Mucosa of rectum (tissue), 2 donors: ENCODE data around the gene SPON1.

Experiments
- H3K27ac ChIP-seq, 2 donors: one replicate each; pipeline ENCODE4 v1.7.0; 2013; ENCODE audit warnings: inconsistent platforms in 2 of 2, low read depth in 2 of 2, low read length in 2 of 2
- H3K27me3 ChIP-seq, 2 donors: one replicate each; pipeline ENCODE4 v1.7.0; 2013; ENCODE audit warnings: low read length in 2 of 2; ENCODE audit not compliant: control insufficient read depth in 2 of 2, insufficient read depth in 2 of 2
- H3K36me3 ChIP-seq, 2 donors: one replicate each; pipeline ENCODE4 v1.7.0; 2013; ENCODE audit warnings: low read length in 2 of 2; ENCODE audit not compliant: control insufficient read depth in 2 of 2, insufficient read depth in 2 of 2
- H3K4me1 ChIP-seq, 2 donors: one replicate each; pipeline ENCODE4 v1.7.0; 2013; ENCODE audit warnings: low read length in 2 of 2, mild to moderate bottlenecking in 1 of 2; ENCODE audit not compliant: control insufficient read depth in 2 of 2, insufficient read depth in 2 of 2
- H3K4me3 ChIP-seq, 2 donors: one replicate each; pipeline ENCODE4 v1.7.0; 2013; ENCODE audit warnings: low read length in 2 of 2
- H3K9ac ChIP-seq, 2 donors: one replicate each; pipeline ENCODE4 v1.7.0; 2013; ENCODE audit warnings: low read length in 2 of 2, low read depth in 1 of 2, mild to moderate bottlenecking in 1 of 2
- H3K9me3 ChIP-seq, 2 donors: one replicate each; pipeline ENCODE4 v1.7.0; 2013; ENCODE audit warnings: low read length in 2 of 2; ENCODE audit not compliant: control insufficient read depth in 2 of 2
- donor health status: healthy.
- donor health status: Normal muscosa, but diverticular disease.

Gene SPON1

GRCh38 chr11:13999704-14000103 lies 37.2 kb downstream of the SPON1 start:
- Histone ChIP-seq H3K9ac (no peak overlapping the region), H3K27me3 (no peaks in the 10 kb centered on the region), H3K4me3 (no peak overlapping the region), H3K27ac (no peak overlapping the region), H3K9me3 (no peaks in the 10 kb centered on the region), H3K4me1 (peaks cover 0 to 9% of the 10 kb centered on the region in 2 donors), H3K36me3 (no peaks in the 10 kb centered on the region)

DNA sequence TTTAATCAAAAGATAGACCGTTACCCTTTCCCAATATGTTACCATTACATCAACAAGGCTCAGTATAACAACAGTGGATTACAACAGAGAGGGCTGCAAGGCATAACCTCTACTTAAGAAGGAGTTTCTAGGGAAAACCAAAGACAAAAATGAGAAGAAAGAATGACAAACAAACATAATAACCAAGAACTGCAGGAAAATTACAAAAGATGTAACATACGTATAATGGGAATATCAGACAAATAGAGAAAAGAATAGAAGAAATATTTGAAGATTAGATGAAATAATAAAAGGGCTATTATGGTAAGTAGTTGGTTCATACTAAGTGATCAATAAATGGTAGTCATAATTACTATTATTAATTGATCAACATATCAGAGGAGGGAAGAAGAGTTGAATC lies 39.1 kb downstream of the SPON1 start:
- no peaks in the 10 kb centered on the region for H3K36me3 ChIP-seq
- no peaks in the 10 kb centered on the region for H3K9me3 ChIP-seq
- H3K9ac ChIP-seq, result no peak overlapping the region
- H3K4me1 ChIP-seq, result no peaks in the 10 kb centered on the region
- no peak overlapping the region for H3K4me3 ChIP-seq
- no peak overlapping the region for H3K27ac ChIP-seq
- H3K27me3 ChIP-seq, result no peaks in the 10 kb centered on the region

GRCh38 chr11:14007566-14007965 lies 45.0 kb downstream of the SPON1 start:
- no peak overlapping the region for H3K4me3 ChIP-seq
- no peaks in the 10 kb centered on the region for H3K27me3 ChIP-seq
- H3K36me3 ChIP-seq, result no peaks in the 10 kb centered on the region
- no peaks in the 10 kb centered on the region for H3K9me3 ChIP-seq
- no peak overlapping the region for H3K27ac ChIP-seq
- no peaks in the 10 kb centered on the region for H3K4me1 ChIP-seq
- no peak overlapping the region for H3K9ac ChIP-seq

DNA sequence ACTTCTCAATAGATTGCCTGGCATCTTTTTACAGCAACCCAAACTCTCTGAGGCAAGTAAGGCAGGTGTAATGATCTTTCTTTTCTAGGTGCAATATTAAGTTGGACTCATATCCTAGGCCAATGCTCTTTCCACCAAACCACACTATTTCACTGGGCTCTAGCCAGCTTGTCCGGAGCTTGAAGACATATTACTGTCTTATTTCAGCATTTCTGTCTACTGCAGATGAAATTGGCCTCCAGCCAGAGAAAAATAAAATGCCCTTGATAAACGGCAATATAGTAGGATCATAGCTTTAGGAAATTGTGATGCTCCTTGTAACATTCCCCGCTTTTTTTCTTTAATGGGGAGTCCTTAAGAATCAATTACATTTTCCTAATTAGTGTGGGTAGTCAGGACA lies 48.1 kb downstream of the SPON1 start:
- no peaks in the 10 kb centered on the region for H3K4me1 ChIP-seq
- H3K27ac ChIP-seq, result no peak overlapping the region
- no peaks in the 10 kb centered on the region for H3K27me3 ChIP-seq
- H3K4me3 ChIP-seq, result no peak overlapping the region
- H3K9me3 ChIP-seq, result no peaks in the 10 kb centered on the region
- no peak overlapping the region for H3K9ac ChIP-seq
- no peaks in the 10 kb centered on the region for H3K36me3 ChIP-seq

GRCh38 chr11:14012846-14013245 lies 50.3 kb downstream of the SPON1 start:
- H3K4me3 ChIP-seq, result no peak overlapping the region
- no peak overlapping the region for H3K27ac ChIP-seq
- no peaks in the 10 kb centered on the region for H3K36me3 ChIP-seq
- no peaks in the 10 kb centered on the region for H3K27me3 ChIP-seq
- H3K4me1 ChIP-seq, result no peaks in the 10 kb centered on the region
- H3K9ac ChIP-seq, result no peak overlapping the region
- H3K9me3 ChIP-seq, result no peaks in the 10 kb centered on the region

GRCh38 chr11:14015711-14016110 lies 53.2 kb downstream of the SPON1 start:
- Histone ChIP-seq H3K9ac (no peak overlapping the region), H3K27me3 (no peaks in the 10 kb centered on the region), H3K4me1 (peaks cover 0 to 3% of the 10 kb centered on the region in 2 donors), H3K36me3 (no peaks in the 10 kb centered on the region), H3K27ac (peak overlapping the region in 1 of 2 donors; percentile 13), H3K4me3 (no peak overlapping the region), H3K9me3 (no peaks in the 10 kb centered on the region)

- H3K27me3 ChIP-seq, result no peaks in the 10 kb centered on the region
- H3K36me3 ChIP-seq, result no peaks in the 10 kb centered on the region
- H3K27ac ChIP-seq, result no peak overlapping the region
- peaks cover 0 to 3% of the 10 kb centered on the region in 2 donors for H3K4me1 ChIP-seq
- no peaks in the 10 kb centered on the region for H3K9me3 ChIP-seq
- H3K9ac ChIP-seq, result no peak overlapping the region
- H3K4me3 ChIP-seq, result no peak overlapping the region
Observed at GRCh38 chr11:14018441-14018840, 55.9 kb downstream of the SPON1 start.

- H3K27ac ChIP-seq, result no peak overlapping the region
- no peaks in the 10 kb centered on the region for H3K36me3 ChIP-seq
- H3K9me3 ChIP-seq, result no peaks in the 10 kb centered on the region
- H3K27me3 ChIP-seq, result no peaks in the 10 kb centered on the region
- H3K4me3 ChIP-seq, result no peak overlapping the region
- no peak overlapping the region for H3K9ac ChIP-seq
- H3K4me1 ChIP-seq, result peaks cover 0 to 3% of the 10 kb centered on the region in 2 donors
Observed at GRCh38 chr11:14021738-14022137, 59.2 kb downstream of the SPON1 start.

DNA sequence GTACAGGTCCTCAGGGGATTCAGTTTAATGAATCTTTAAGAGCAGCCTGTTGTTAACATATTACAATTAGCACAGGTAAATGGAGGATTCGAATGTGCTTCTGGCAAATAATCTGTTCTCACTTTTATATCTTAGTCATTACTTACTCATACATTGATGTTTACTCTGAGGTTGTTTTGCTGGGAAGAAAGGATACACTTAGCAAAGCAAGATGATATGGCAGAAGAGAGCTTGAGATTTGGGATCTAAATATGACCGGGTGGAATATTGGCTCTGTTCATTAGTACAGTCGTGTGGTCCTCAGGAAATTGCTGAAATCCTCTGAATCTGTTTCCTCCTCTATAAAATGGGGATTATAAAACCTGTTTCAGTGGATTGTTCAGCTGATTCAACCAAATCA lies 59.7 kb downstream of the SPON1 start:
- no peak overlapping the region for H3K4me3 ChIP-seq
- H3K9ac ChIP-seq, result no peak overlapping the region
- H3K9me3 ChIP-seq, result no peaks in the 10 kb centered on the region
- peaks cover 0 to 3% of the 10 kb centered on the region in 2 donors for H3K4me1 ChIP-seq
- no peaks in the 10 kb centered on the region for H3K36me3 ChIP-seq
- H3K27ac ChIP-seq, result no peak overlapping the region
- H3K27me3 ChIP-seq, result no peaks in the 10 kb centered on the region

- H3K27me3 ChIP-seq, result no peaks in the 10 kb centered on the region
- H3K4me1 ChIP-seq, result peaks cover 0 to 3% of the 10 kb centered on the region in 2 donors
- no peaks in the 10 kb centered on the region for H3K36me3 ChIP-seq
- no peak overlapping the region for H3K27ac ChIP-seq
- no peak overlapping the region for H3K4me3 ChIP-seq
- no peak overlapping the region for H3K9ac ChIP-seq
- H3K9me3 ChIP-seq, result no peaks in the 10 kb centered on the region
Observed at GRCh38 chr11:14022821-14023220, 60.3 kb downstream of the SPON1 start.

DNA sequence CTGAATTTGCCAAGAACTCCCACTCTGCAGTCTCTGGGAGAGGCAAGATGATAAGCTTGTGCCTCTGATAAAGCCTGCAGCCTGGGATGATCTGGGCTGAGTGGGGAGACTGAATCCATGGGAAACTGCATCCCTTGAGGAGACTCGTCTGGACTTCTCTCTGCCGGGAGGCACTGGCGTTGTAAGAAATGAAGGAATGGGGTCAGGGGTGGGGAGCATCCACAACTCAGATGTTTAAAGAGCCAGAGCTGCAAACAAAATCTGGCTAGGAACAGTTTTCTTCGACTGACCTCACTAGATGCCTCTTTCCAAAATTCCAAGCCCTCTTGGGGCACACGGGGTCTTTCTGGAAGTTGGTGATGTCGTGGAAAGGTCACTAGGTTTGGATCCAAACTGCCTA lies 64.4 kb downstream of the SPON1 start:
- H3K27me3 ChIP-seq, result no peaks in the 10 kb centered on the region
- H3K9ac ChIP-seq, result no peak overlapping the region
- H3K36me3 ChIP-seq, result no peaks in the 10 kb centered on the region
- peaks cover 14 to 24% of the 10 kb centered on the region in 2 donors for H3K4me1 ChIP-seq
- H3K27ac ChIP-seq, result peak overlapping the region in 1 of 2 donors; percentile 1
- H3K9me3 ChIP-seq, result no peaks in the 10 kb centered on the region
- H3K4me3 ChIP-seq, result peak overlapping the region in 1 of 2 donors; percentile 23
